Measurements from ENCODE around the gene MPND.

MPND gene

GRCh38 chr19:4343370-4344307 lies at the start of gene MPND:
Gene MPND (plus strand): TSS chr19:4343562. CDS start chr19:4343594, 32 bp downstream.
- peak; percentile 92 for DNase-seq (ENCODE audit: low read depth)

GRCh38 chr19:4294389-4294788 lies 49.0 kb upstream of the MPND start:
- no peak for DNase-seq (ENCODE audit: low read depth)

- DNase-seq (ENCODE audit: low read depth) = no peak
Observed at GRCh38 chr19:4295972-4296771, 47.2 kb upstream of the MPND start.

GRCh38 chr19:4297901-4298809 lies 45.2 kb upstream of the MPND start:
- DNase-seq (ENCODE audit: low read depth) = peak; percentile 19

- no peak for DNase-seq (ENCODE audit: low read depth)
Observed at GRCh38 chr19:4298810-4299550, 44.4 kb upstream of the MPND start.

- no peak for DNase-seq (ENCODE audit: low read depth)
Observed at GRCh38 chr19:4300589-4300988, 42.8 kb upstream of the MPND start.

GRCh38 chr19:4301590-4302242 lies 41.6 kb upstream of the MPND start:
- no peak for DNase-seq (ENCODE audit: low read depth)

- DNase-seq (ENCODE audit: low read depth) = no peak
Observed at GRCh38 chr19:4302243-4302640, 41.1 kb upstream of the MPND start, which contains the start of gene TMIGD2. Gene TMIGD2 (minus strand): TSS chr19:4302389. CDS start chr19:4302385, 4 bp downstream.

GRCh38 chr19:4303819-4304537 lies 39.4 kb upstream of the MPND start:
- no peak for DNase-seq (ENCODE audit: low read depth)

GRCh38 chr19:4304538-4305256 lies 38.7 kb upstream of the MPND start, which contains the start of gene FSD1:
Gene FSD1 (plus strand): TSS chr19:4304598. CDS start chr19:4304747, 149 bp downstream.
- DNase-seq (ENCODE audit: low read depth) = peak; percentile 66

GRCh38 chr19:4305257-4305612 lies 38.1 kb upstream of the MPND start:
- no peak for DNase-seq (ENCODE audit: low read depth)

GRCh38 chr19:4305659-4306058 lies 37.7 kb upstream of the MPND start:
- no peak for DNase-seq (ENCODE audit: low read depth)

- DNase-seq (ENCODE audit: low read depth) = no peak
Observed at GRCh38 chr19:4310247-4311121, 32.9 kb upstream of the MPND start.

GRCh38 chr19:4313847-4314490 lies 29.4 kb upstream of the MPND start:
- DNase-seq (ENCODE audit: low read depth) = no peak

GRCh38 chr19:4316956-4317355 lies 26.4 kb upstream of the MPND start:
- no peak for DNase-seq (ENCODE audit: low read depth)

GRCh38 chr19:4318460-4318859 lies 24.9 kb upstream of the MPND start:
- DNase-seq (ENCODE audit: low read depth) = no peak

- no peak for DNase-seq (ENCODE audit: low read depth)
Observed at GRCh38 chr19:4319067-4319718, 24.2 kb upstream of the MPND start.
